ENCODE data around the gene ERMAP. TPM values are rescaled to one million over a fixed set of nuclear protein-coding genes. Genes with fewer than 3 reads are reported as not detected.

Gene ERMAP
- total and polyA plus RNA-seq, 2 experiments from 2014 or later: 1.2 to 2.2 TPM

GRCh38 chr1:42784946-42785693 lies 31.8 kb upstream of the ERMAP start, which contains the start of gene TMEM269:
Gene TMEM269 (plus strand): TSS chr1:42784991. CDS start chr1:42789894, 4,903 bp downstream.
- Histone ChIP-seq H3K79me2 (replicated peaks; ENCODE audit: insufficient read depth) (no peaks in the 10 kb centered on the region), H3K4me2 (peak within 1 kb of the TSS; percentile 67), H3K27ac (ENCODE audit: low read depth) (no peak within 1 kb of the TSS), H4K20me1 (replicated peaks; ENCODE audit: insufficient read depth) (0 out of 2 replicates have a peak, but pooled peaks cover 4% of the 10 kb centered on the region), H3K36me3 (ENCODE audit: insufficient read depth) (no peaks in the 10 kb centered on the region), H3K27me3 (ENCODE audit: insufficient read depth) (peaks cover 6% of the 10 kb centered on the region; the same call in 1 of the 2 replicates), H2AFZ (peak within 1 kb of the TSS; percentile 32; the same call in 1 of the 2 replicates), H3K4me1 (ENCODE audit: insufficient read depth) (peaks cover 5% of the 10 kb centered on the region; the same call in 1 of the 2 replicates), H3K9me2 (ENCODE audit: insufficient read depth) (no peaks in the 10 kb centered on the region), H3K4me3 (peak within 1 kb of the TSS; percentile 47), H3F3A (replicated peaks; ENCODE audit: low read depth) (0 out of 2 replicates have a peak, but pooled peaks cover 15% of the 10 kb centered on the region)
- TF ChIP-seq STAT1 (IDR thresholded peaks at IDR 0.05; ENCODE audit: unreplicated experiment): no peak
- no peak for TF ChIP-seq REST (IDR thresholded peaks at IDR 0.05; ENCODE audit: unreplicated experiment)
- no peak for TF ChIP-seq ZNF114 (CRISPR knock-in tag; IDR thresholded peaks at IDR 0.05)
- TF ChIP-seq NANOG (IDR thresholded peaks at IDR 0.05; ENCODE audit: borderline replicate concordance): no peak
- ATAC-seq (peak; percentile 64), DNase-seq (ENCODE audit: low spot score) (peak; percentile 56)
- H3K9me3 Mint-ChIP-seq: no peaks in the 10 kb centered on the region
- H3K4me3 Mint-ChIP-seq: peak within 1 kb of the TSS; percentile 21; the same call in 2 of the 3 replicates
- H3K36me3 Mint-ChIP-seq (ENCODE audit: low read depth): peaks cover 12% of the 10 kb centered on the region
- H3K27ac Mint-ChIP-seq: no peak within 1 kb of the TSS; the same call in 1 of the 2 replicates
- H3K27me3 Mint-ChIP-seq (ENCODE audit: insufficient read depth, low read depth, poor library complexity): peaks cover 4% of the 10 kb centered on the region
- peaks cover 11% of the 10 kb centered on the region for H3K4me1 Mint-ChIP-seq

GRCh38 chr1:42786097-42786496 lies 30.8 kb upstream of the ERMAP start:
- Histone ChIP-seq H4K20me1 (replicated peaks; ENCODE audit: insufficient read depth) (0 out of 2 replicates have a peak, but pooled peaks cover 4% of the 10 kb centered on the region), H3K79me2 (replicated peaks; ENCODE audit: insufficient read depth) (no peaks in the 10 kb centered on the region), H3K36me3 (ENCODE audit: insufficient read depth) (no peaks in the 10 kb centered on the region), H2AFZ (no peak overlapping the region), H3K27me3 (ENCODE audit: insufficient read depth) (peaks cover 6% of the 10 kb centered on the region; the same call in 1 of the 2 replicates), H3K4me3 (peak overlapping the region; percentile 47; the same call in 1 of the 2 replicates), H3K4me2 (0 out of 2 replicates have a peak overlapping the region, but pooled peaks have one; percentile 67), H3F3A (replicated peaks; ENCODE audit: low read depth) (0 out of 2 replicates have a peak, but pooled peaks cover 15% of the 10 kb centered on the region), H3K27ac (ENCODE audit: low read depth) (no peak overlapping the region), H3K9me2 (ENCODE audit: insufficient read depth) (no peaks in the 10 kb centered on the region), H3K4me1 (ENCODE audit: insufficient read depth) (peaks cover 5% of the 10 kb centered on the region; the same call in 1 of the 2 replicates)
- Mint-ChIP-seq H3K4me3 (no peak overlapping the region), H3K9me3 (no peaks in the 10 kb centered on the region), H3K4me1 (peaks cover 11% of the 10 kb centered on the region), H3K36me3 (ENCODE audit: low read depth) (peaks cover 6% of the 10 kb centered on the region), H3K27me3 (ENCODE audit: insufficient read depth, low read depth, poor library complexity) (peaks cover 4% of the 10 kb centered on the region), H3K27ac (no peak overlapping the region)
- DNase-seq (ENCODE audit: low spot score) (no peak), ATAC-seq (no peak)
- TF ChIP-seq ZNF114 (CRISPR knock-in tag; IDR thresholded peaks at IDR 0.05) (no peak), ETS1 (IDR thresholded peaks at IDR 0.05) (no peak), EZH2 (IDR thresholded peaks at IDR 0.05; ENCODE audit: low read depth, unreplicated experiment) (no peak), CREB1 (CRISPR knock-in tag; IDR thresholded peaks at IDR 0.05; ENCODE audit: low read depth) (no peak), EZH2phosphoT487 (IDR thresholded peaks at IDR 0.05; ENCODE audit: unreplicated experiment) (no peak), ZNF462 (CRISPR knock-in tag; IDR thresholded peaks at IDR 0.05) (no peak)

All from GM23338 (cell line).